Activated naive CD4-positive, alpha-beta T cell treated with anti-CD3 and anti-CD28 coated beads, Interleukin-2, amount 50 U/mL, for 72 hours (primary cell): ENCODE measurements around the gene OR5AC2. TPM values are rescaled to one million over a fixed set of nuclear protein-coding genes. Genes with fewer than 3 reads are reported as not detected.
A peak's percentile ranks its signal among the peaks of the same experiment; 100 is the strongest.

ENCODE experiments used
- ATAC-seq, 2 donors: fragments of 150-1000 bp; cut with Tn5 transposase; 2 replicates each; pipeline ENCODE4 v1.10.0; 2021; ENCODE audit warnings: mild to moderate bottlenecking in 2 of 2, moderate library complexity in 2 of 2
- DNase-seq, 2 donors: peaks; one replicate each; pipeline ENCODE4 v3.0.0; 2021 to 2022; ENCODE audit warnings: low spot score in 2 of 2
- H3K27ac Mint-ChIP-seq, 2 donors: one replicate each; pipeline ENCODE4 v1.8.0; 2022; ENCODE audit warnings: mild to moderate bottlenecking in 2 of 2, mixed read lengths in 2 of 2
- H3K36me3 Mint-ChIP-seq, 2 donors: one replicate each; pipeline ENCODE4 v1.8.0; 2022; ENCODE audit warnings: mixed read lengths in 2 of 2
- H3K9me3 Mint-ChIP-seq, 2 donors: one replicate each; pipeline ENCODE4 v1.8.0; 2022; ENCODE audit warnings: mixed read lengths in 2 of 2
- total RNA-seq, 2 donors: library from RNA; stranded (reverse); gene quantifications; one replicate each; pipeline ENCODE4 v1.2.3, GENCODE V29; 2022

Gene OR5AC2, protein sequence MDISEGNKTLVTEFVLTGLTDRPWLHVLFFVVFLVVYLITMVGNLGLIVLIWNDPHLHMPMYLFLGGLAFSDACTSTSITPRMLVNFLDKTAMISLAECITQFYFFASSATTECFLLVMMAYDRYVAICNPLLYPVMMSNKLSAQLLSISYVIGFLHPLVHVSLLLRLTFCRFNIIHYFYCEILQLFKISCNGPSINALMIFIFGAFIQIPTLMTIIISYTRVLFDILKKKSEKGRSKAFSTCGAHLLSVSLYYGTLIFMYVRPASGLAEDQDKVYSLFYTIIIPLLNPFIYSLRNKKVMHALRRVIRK
- total RNA-seq, result not detected

DNA sequence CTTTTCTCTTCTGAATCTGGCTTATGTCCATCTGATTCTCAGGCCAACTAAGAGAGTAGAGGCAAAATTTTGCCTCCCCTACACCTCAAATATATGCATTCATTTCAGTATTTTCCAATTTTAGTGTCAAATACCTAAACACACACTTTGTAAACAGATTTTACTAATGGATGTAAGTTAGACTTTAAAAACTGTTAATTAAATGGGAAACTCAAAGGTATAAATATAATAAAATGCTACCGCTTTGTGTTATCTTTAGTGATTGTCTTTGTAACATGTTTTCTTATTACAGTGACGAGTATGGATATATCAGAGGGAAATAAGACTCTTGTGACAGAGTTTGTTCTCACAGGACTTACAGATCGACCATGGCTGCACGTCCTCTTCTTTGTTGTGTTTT, at the start of gene OR5AC2:
TSS of gene OR5AC2 (plus strand) at position 301 of the 400 bp plus-strand sequence. CDS start at position 301, 0 bp downstream.
- Mint-ChIP-seq H3K36me3 (no peaks in the 10 kb centered on the region), H3K9me3 (peaks cover 0 to 3% of the 10 kb centered on the region in 2 donors), H3K27ac (no peak within 1 kb of the TSS)
- ATAC-seq (no peak), DNase-seq (no peak)

DNA sequence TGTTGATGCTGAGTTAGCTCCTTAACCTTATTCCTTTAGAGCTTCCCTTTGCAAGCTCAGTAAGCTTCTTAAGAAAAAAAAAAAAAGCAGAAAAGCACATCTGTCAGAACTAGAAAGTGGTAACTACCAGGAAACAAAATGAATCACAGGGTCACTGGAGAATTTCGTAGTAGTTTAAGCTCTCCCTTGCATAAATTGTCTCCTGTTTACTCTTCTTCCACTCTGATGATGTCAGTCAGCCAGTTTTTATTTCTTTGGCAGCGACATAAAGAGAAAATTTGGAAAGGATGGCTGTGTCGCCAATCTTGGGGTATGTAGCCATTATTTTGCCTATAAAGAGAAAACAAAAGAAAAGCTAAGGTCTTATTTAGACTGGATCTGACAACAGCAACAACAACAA, 48.7 kb upstream of the OR5AC2 start:
- ATAC-seq, result peak in 1 of 2 donors; percentile 63
- Mint-ChIP-seq H3K36me3 (peaks cover 0 to 5% of the 10 kb centered on the region in 2 donors), H3K9me3 (peaks cover 0 to 3% of the 10 kb centered on the region in 2 donors), H3K27ac (no peak overlapping the region)
- DNase-seq, result no peak

DNA sequence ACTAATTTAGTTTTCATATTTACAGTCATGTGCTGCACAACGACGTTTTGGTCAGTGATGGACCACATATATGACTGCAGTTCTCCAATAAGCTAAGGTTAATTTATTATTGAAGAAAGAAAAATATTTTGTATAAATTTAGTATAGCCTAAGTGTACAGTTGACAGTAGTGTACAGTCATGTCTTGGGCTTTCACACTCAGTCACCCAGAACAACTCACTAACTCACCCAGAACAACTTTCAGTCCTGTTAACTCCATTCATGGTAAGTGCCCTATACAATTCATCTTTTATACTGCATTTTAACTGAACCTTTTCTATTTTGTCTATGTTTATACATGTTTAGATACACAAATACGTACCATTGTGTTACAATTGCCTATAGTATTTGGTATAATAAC, 48.1 kb upstream of the OR5AC2 start:
- H3K9me3 Mint-ChIP-seq, result peaks cover 0 to 3% of the 10 kb centered on the region in 2 donors
- H3K27ac Mint-ChIP-seq, result peak overlapping the region; percentile 67 to 91
- H3K36me3 Mint-ChIP-seq, result peaks cover 0 to 5% of the 10 kb centered on the region in 2 donors
- no peak for DNase-seq
- peak; percentile 49 to 83 for ATAC-seq

DNA sequence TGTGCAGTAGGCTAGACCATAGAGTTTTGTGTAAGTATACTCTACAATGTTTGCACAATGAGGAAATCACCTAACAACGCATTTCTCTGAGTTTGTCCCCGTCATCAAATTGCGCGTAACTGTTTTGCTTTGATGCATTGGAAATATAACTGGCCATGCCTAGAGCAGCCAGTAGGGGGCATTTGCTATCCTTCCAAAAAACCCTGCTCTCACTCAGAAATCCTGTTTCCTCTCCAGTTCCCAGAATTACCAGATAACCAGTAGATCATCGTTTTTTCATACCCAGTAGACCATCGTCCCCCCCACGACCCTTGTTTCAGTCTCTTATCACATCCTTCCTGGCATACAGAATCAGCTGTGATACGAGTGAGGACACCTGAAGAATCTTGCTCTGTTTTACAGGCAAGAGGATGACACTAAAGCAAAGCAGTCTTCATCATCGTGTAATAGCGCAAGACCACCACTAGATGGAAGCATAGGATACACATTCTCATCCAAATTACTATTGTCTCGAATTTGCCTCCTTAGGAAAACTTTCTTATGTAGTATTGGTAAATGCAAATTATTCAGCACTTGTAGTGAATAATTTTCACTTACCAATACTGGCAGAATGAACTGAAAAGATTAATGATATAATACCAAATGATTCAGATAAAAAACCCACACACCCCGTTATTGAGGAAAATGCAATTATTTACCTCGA, 47.5 kb upstream of the OR5AC2 start:
- Mint-ChIP-seq H3K9me3 (peaks cover 0 to 3% of the 10 kb centered on the region in 2 donors), H3K36me3 (peaks cover 0 to 5% of the 10 kb centered on the region in 2 donors), H3K27ac (peak overlapping the region; percentile 67 to 91)
- ATAC-seq (peak; percentile 84 to 95), DNase-seq (peak; percentile 65 to 68)

DNA sequence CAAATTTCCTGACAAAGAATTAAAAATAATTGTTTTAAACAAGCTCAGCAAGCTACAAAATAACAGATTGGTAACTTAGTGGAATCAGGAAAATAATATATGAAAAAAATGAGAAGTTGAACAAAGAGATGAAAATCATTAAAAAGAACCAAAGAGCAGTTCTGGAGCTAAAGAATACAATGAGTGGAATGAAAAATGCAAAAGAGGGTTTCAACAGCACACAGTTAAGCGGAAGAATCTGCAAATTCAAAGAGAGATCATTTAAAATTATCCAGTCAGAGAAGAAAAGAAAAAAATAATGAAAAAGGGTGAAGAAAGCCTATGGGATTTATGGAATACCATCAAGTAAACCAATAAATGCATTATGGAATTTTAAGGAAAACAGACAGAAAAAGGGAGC, 45.6 kb upstream of the OR5AC2 start:
- Mint-ChIP-seq H3K27ac (no peak overlapping the region), H3K36me3 (peaks cover 0 to 5% of the 10 kb centered on the region in 2 donors), H3K9me3 (peaks cover 0 to 3% of the 10 kb centered on the region in 2 donors)
- no peak for DNase-seq
- no peak for ATAC-seq

DNA sequence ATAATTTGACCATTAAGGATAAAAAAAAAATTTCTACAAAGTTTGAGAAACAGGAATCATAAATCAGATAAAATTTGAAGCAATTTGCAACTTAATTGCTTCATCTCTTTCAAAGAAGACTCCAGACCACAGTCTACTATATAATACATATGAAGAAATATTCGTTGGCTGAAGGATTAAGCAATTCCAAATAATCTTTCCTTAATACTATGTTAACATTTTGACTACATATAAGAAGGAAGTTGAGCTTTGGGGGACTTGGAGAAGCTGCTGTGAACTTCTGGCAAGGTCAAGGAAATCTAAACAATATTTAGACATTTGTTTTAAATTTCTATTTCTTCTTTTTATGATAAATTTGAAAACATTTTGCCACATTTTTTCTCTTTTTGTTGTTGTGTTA, 38.4 kb upstream of the OR5AC2 start:
- DNase-seq, result no peak
- H3K27ac Mint-ChIP-seq, result no peak overlapping the region
- no peaks in the 10 kb centered on the region for H3K36me3 Mint-ChIP-seq
- no peak for ATAC-seq
- no peaks in the 10 kb centered on the region for H3K9me3 Mint-ChIP-seq

DNA sequence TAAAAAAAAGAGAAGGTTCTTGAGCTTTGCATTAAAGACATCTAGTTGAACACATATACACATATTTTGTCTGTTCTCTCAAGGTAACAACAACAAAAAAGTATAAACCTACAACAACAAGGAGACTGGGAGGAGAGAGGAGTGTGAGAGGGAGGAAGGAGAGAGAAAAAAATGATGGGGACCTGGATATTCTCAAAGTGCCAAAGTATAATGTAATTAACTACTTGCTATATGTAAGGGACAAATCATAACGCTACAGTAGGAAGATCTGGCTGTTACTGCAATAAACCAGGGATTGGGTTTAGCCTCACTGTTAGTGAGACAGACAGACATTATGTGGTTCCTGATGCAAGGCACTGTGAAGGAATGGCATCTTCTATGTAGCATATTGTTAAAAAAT, 37.7 kb upstream of the OR5AC2 start:
- no peak for DNase-seq
- no peaks in the 10 kb centered on the region for H3K36me3 Mint-ChIP-seq
- no peak for ATAC-seq
- H3K9me3 Mint-ChIP-seq, result no peaks in the 10 kb centered on the region
- H3K27ac Mint-ChIP-seq, result no peak overlapping the region

DNA sequence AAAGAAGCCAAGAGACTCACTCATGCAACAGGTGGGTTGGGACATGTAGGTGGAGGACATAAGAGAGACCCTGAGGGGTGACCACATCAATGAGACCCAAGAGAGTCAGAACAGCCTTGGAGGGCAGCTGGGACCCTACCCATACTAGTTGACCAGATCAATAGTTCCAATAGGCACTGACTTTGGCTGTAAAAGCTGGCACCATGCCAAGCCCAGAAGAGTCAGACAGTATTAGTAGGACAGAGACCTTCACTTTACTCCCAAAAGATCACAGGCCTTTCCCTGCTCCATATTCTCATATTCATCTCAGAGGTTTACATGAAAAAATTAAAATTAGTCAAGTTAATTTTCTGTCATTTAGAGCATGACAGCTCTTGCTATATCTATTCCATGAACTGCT, 30.9 kb upstream of the OR5AC2 start:
- Mint-ChIP-seq H3K27ac (no peak overlapping the region), H3K9me3 (no peaks in the 10 kb centered on the region), H3K36me3 (no peaks in the 10 kb centered on the region)
- DNase-seq, result no peak
- no peak for ATAC-seq

DNA sequence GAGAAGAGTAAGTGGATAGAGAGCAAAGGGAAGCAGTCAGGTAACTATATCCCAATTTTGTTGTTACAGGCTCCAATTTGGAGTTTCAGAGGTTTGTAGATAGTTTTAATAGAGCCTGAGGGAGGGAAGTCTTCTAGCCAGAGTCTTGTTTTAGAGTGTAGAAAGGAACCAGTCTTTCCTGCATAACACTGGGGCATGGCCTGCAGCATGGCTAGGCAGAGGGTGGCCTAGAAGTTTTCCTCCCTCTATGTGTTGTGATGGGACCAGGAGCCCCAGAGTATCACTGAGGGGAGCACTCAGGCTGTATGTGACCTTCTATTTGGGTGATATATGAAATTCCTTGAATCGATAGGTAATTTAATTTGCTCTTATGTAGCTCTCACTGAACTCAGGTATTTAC, 29.3 kb upstream of the OR5AC2 start:
- H3K36me3 Mint-ChIP-seq, result no peaks in the 10 kb centered on the region
- ATAC-seq (no peak), DNase-seq (no peak)

DNA sequence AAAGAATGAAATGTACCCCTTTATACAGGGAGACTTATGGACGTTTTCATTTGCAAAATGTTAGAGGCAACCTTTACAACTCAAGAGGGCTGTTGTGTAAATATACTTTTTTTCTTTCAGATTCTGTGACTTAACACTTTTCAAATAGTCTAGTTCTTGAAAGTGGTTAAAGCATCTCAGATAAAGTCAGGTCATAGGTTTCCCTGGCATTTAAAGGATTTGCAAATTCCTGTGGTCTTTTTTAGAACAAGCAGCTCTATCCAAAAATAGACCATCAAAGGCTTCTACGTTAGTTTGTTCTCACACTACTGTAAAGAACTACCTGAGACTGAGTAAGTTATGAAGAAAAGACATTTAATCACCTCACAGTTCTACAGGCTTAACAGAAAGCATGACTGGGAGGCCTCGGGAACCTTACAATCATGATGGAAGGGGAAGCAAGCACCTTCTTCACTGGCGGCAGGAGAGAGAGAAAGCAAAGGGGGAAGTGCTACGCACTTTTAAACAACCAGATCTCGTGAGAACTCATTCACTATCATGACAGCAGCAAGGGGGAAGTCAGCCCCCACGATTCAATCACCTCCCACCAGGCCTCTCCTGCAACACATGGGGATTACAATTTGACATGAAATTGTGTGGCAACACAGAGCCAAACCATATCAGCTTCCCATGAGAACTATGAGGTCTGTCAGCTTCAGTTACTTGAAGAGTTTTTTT, 28.6 kb upstream of the OR5AC2 start:
- H3K9me3 Mint-ChIP-seq, result no peaks in the 10 kb centered on the region
- no peak for DNase-seq
- ATAC-seq, result no peak
- H3K36me3 Mint-ChIP-seq, result no peaks in the 10 kb centered on the region
- H3K27ac Mint-ChIP-seq, result no peak overlapping the region

More for the DNA sequence above, 29.3 kb upstream of the OR5AC2 start:
- Mint-ChIP-seq H3K9me3 (no peaks in the 10 kb centered on the region), H3K27ac (no peak overlapping the region)

DNA sequence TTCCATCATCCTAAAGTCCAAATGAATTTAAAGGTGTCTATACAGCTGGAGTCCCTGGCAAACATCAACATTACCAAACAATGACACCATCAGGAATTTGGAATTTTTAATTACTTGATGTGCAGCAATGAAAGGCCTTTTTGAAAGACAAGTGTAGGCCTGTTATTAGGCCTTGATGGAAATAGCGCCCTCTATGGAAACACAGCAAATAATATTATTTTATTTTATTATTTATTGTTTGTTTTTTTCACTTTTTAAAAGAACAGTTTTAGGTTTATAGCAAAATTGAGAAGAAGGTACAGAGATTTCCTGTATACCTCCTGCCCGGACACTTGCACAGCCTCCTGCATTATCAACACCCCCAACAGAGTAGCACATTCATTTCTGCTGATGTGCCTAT, 18.1 kb upstream of the OR5AC2 start:
- no peaks in the 10 kb centered on the region for H3K36me3 Mint-ChIP-seq
- H3K27ac Mint-ChIP-seq, result no peak overlapping the region
- DNase-seq, result no peak
- ATAC-seq, result no peak
- H3K9me3 Mint-ChIP-seq, result no peaks in the 10 kb centered on the region

DNA sequence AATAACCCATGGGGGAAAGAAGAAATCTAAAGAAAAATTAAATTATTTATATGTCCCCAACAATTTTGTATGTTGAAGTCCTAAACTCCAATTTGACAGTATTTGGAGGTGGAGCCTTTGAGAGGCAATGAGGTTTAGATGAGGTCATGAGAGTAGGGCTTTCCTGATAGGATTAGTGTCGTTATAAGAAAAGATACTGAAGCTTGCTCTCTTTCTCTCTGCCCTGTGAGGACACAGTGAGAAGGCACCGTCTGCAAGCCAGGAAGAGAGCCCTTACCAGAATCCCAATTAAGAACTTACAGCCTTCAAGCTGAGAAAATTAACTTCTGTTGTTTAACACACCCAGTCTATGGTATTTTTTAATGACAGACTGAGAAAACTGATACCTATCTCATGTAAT, 16.1 kb upstream of the OR5AC2 start:
- ATAC-seq (no peak), DNase-seq (no peak)
- Mint-ChIP-seq H3K9me3 (no peaks in the 10 kb centered on the region), H3K27ac (no peak overlapping the region), H3K36me3 (no peaks in the 10 kb centered on the region)

DNA sequence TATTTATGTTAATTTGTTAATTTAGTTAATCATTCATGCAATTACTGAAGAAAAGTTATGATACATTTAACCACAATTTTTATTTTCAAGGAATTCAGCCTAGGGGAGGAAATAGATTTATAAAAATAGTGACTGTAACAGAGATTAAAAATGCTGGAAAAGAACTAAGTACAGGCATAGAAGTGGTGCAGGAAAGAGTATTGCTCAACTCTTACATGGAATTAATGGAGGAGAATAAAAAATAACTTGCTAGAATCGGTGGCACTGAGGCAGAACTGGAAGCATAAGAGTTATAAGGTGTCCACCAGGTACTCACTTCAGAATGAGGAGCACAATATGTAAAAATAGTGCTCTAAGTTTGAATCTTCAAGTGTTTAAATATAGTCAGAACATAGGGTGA, 13.5 kb upstream of the OR5AC2 start:
- Mint-ChIP-seq H3K27ac (no peak overlapping the region), H3K36me3 (no peaks in the 10 kb centered on the region), H3K9me3 (no peaks in the 10 kb centered on the region)
- ATAC-seq (no peak), DNase-seq (no peak)

DNA sequence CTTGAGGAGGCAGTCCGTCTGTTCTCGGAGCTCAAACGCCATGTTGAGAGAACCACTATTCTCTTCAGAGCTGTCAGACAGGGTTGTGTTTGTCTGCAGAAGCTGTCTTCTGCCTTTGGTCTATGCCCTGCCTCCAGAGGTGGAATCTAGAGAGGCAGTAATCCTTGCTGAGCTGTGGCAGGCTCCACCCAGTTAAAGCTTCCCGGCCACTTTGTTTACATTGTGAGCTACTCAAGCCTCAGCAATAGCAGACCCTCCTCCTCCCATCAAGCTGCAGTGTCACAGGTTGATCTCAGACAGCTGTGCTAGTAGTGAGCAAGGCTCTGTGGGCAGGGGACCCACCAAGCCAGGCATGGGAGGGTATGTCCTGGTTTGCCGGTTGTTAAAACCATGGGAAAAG, 8.9 kb downstream of the OR5AC2 start:
- peaks cover 0 to 4% of the 10 kb centered on the region in 2 donors for H3K9me3 Mint-ChIP-seq
- ATAC-seq, result no peak
- no peak for DNase-seq
- H3K36me3 Mint-ChIP-seq, result no peaks in the 10 kb centered on the region
- no peak overlapping the region for H3K27ac Mint-ChIP-seq

DNA sequence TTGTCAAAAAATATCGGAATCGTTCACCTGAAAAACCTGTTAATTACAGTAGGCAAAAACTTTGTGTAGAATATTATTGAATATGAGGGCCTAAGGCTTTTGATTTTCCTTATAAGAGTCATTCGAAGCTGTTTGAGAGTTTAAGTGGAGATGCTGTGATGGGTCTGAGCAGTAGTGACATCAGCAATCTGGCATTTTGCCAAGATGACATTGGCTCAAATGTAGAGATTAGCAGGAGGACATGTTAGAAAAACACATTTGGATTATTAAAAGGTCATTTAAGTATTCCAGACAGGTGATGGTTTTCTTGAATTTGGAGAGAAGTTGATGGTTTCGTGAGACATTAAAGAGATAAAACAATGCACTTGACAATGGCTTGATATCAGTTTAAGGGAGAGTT, 12.9 kb downstream of the OR5AC2 start:
- ATAC-seq (no peak), DNase-seq (no peak)
- no peaks in the 10 kb centered on the region for H3K9me3 Mint-ChIP-seq
- H3K27ac Mint-ChIP-seq, result no peak overlapping the region
- no peaks in the 10 kb centered on the region for H3K36me3 Mint-ChIP-seq

DNA sequence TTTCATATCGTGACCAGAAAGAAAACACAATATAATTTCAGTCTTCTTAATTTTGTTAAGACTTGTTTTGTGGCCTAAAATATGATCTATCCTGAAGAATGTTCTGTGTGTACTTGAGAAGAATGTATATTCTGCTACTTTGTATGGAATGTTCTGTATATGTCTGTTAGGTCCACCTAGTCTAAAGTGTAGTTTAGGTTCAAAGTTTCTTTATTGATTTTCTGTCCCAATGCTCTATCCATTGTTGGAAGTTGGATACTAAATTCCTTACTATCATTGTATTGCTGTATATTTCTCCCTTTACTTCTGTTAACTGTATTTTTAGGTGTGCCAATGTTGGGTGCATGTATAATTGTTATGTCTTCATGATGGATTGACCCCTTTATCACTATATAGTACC, 21.2 kb downstream of the OR5AC2 start:
- no peak for DNase-seq
- no peak for ATAC-seq
- Mint-ChIP-seq H3K27ac (no peak overlapping the region), H3K9me3 (peaks cover 0 to 8% of the 10 kb centered on the region in 2 donors), H3K36me3 (no peaks in the 10 kb centered on the region)

DNA sequence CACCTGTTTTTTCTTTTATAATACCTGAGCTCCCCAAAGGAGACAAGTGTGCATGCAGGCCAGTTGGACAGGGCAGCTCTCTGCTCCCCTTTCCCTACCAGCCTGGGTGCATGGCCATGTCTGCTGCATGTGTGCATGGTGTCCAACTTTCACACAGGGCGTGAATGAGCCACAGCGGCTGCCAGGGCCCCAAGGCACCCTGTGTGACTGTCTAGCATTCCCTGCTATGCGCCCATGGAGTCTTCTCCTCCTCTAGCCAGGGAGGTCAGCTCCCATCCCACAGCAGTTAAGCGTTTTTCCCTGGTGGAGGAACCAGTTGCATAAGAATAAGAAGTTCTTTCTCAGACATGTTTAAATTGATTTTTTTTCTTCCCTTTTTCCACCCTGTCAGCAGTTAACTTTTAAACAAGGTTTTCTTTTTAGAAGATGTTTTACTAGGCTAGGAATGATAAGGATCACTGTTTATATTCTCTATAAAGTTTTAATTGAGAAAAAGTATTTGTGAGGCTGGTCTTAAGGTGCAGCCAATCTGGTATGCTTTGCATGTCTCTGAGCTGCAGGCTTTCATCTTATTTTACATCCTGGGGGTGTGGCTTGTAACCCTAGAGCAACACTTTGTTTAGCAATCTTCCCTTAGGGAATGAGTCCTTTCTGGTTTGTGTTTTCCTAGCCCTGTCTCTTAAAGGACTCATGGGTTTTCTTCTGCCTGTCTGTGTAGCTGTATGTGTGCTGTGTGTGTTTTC, 23.0 kb downstream of the OR5AC2 start:
- H3K9me3 Mint-ChIP-seq, result peaks cover 0 to 12% of the 10 kb centered on the region in 2 donors
- DNase-seq (no peak), ATAC-seq (no peak)
- H3K36me3 Mint-ChIP-seq, result no peaks in the 10 kb centered on the region
- no peak overlapping the region for H3K27ac Mint-ChIP-seq
